Measurements from ENCODE around the gene GALM.

The GALM gene

DNA sequence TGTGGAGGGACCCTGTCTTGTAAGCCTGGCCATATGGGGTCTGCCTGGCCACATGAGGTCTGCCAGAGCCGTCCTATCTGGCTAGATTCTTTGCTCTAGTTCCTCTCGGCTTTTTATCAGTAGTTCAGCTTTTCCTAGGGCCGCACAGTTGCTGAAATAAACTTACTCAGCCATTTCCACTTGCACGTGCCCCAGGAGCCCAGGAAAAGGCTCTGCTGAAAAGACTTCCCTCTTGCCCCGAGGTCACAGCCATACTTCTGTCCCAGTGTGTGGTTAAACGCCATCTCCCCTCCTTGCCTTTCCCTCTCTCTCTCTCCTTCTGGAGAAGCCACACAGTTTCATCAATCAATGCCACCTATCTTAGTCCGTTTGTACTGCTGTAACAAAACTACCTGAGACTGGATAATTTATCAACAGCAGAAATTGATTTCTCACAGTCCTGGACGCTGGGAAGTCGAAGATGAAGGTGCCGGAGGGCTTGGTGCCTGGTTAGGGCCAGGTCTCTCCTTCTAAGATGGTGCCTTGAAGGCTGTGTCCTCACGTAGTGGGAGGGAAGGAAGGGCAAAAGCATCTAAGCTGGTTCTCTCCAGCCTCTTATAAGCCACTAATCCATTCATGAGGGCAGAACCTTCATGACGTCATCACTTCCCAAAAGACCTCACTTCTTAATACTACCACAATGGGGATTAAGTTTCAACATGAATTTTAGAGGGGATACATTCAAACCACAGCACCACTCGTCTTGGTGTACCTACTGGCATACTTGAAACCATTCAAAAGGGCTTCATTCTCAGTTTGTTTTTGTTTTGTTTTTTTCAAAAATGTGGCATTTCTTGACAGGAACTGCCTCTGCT lies 11.2 kb upstream of the GALM start:
- Histone ChIP-seq H2AFZ (ENCODE audit: low read depth, low read length, severe bottlenecking) (no peak overlapping the region), H3K79me2 (ENCODE audit: insufficient read depth, low read length) (no peaks in the 10 kb centered on the region), H3K9me2 (replicated peaks; ENCODE audit: insufficient read depth, low read length) (no peaks in the 10 kb centered on the region), H3K27me3 (ENCODE audit: low read length) (no peaks in the 10 kb centered on the region), H3K36me3 (ENCODE audit: low read length) (no peaks in the 10 kb centered on the region), H3K4me3 (ENCODE audit: insufficient read depth, low read length, poor library complexity, severe bottlenecking) (no peak overlapping the region), H3K4me2 (ENCODE audit: low read depth, low read length, poor library complexity, severe bottlenecking) (no peak overlapping the region), H4K20me1 (ENCODE audit: low read depth, low read length) (no peaks in the 10 kb centered on the region), H3K27ac (ENCODE audit: low read depth, low read length) (no peak overlapping the region), H3K9me3 (ENCODE audit: insufficient read depth, low read length) (no peaks in the 10 kb centered on the region), H3F3A (ENCODE audit: insufficient read depth) (no peaks in the 10 kb centered on the region), H3K9ac (ENCODE audit: low read length) (no peak overlapping the region)
- TF ChIP-seq EZH2phosphoT487 (conservative IDR thresholded peaks at IDR 0.05; ENCODE audit: low read length) = no peak
- TF ChIP-seq, protein P1, sequence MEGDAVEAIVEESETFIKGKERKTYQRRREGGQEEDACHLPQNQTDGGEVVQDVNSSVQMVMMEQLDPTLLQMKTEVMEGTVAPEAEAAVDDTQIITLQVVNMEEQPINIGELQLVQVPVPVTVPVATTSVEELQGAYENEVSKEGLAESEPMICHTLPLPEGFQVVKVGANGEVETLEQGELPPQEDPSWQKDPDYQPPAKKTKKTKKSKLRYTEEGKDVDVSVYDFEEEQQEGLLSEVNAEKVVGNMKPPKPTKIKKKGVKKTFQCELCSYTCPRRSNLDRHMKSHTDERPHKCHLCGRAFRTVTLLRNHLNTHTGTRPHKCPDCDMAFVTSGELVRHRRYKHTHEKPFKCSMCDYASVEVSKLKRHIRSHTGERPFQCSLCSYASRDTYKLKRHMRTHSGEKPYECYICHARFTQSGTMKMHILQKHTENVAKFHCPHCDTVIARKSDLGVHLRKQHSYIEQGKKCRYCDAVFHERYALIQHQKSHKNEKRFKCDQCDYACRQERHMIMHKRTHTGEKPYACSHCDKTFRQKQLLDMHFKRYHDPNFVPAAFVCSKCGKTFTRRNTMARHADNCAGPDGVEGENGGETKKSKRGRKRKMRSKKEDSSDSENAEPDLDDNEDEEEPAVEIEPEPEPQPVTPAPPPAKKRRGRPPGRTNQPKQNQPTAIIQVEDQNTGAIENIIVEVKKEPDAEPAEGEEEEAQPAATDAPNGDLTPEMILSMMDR (IDR thresholded peaks at IDR 0.05; ENCODE audit: insufficient read depth, low read length, poor library complexity, severe bottlenecking) = no peak

DNA sequence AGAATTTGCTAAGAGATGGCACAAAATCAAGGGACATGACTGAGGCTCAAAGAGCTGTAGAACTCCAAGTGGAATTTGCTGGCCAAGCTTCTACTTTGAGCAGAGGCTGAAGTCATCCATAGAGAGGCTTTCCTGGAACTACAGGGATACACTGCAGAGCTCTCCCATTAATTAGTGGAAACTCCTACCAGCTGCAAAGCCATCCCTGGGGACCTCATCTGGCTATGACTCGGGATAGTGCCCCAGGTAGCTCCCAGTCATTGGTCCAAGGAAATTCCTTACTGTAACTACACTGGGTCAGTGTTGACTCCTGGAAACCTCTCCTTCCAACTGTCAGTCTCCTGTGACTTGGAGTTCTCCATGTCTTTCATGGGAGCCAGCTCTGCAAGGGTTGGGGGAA lies 10.5 kb upstream of the GALM start:
- no peaks in the 10 kb centered on the region for H3F3A ChIP-seq (ENCODE audit: insufficient read depth)
- no peak overlapping the region for H3K4me3 ChIP-seq (ENCODE audit: insufficient read depth, low read length, poor library complexity, severe bottlenecking)
- no peak overlapping the region for H3K4me2 ChIP-seq (ENCODE audit: low read depth, low read length, poor library complexity, severe bottlenecking)
- H3K27me3 ChIP-seq (ENCODE audit: low read length) = no peaks in the 10 kb centered on the region
- H3K79me2 ChIP-seq (ENCODE audit: insufficient read depth, low read length) = no peaks in the 10 kb centered on the region
- no peak overlapping the region for H3K27ac ChIP-seq (ENCODE audit: low read depth, low read length)
- no peak for TF ChIP-seq EZH2phosphoT487 (conservative IDR thresholded peaks at IDR 0.05; ENCODE audit: low read length)
- TF ChIP-seq, protein P1 (IDR thresholded peaks at IDR 0.05; ENCODE audit: insufficient read depth, low read length, poor library complexity, severe bottlenecking) = no peak
- H2AFZ ChIP-seq (ENCODE audit: low read depth, low read length, severe bottlenecking) = no peak overlapping the region
- no peaks in the 10 kb centered on the region for H3K9me2 ChIP-seq (replicated peaks; ENCODE audit: insufficient read depth, low read length)
- no peaks in the 10 kb centered on the region for H3K9me3 ChIP-seq (ENCODE audit: insufficient read depth, low read length)
- no peak overlapping the region for H3K9ac ChIP-seq (ENCODE audit: low read length)
- H3K36me3 ChIP-seq (ENCODE audit: low read length) = no peaks in the 10 kb centered on the region
- H4K20me1 ChIP-seq (ENCODE audit: low read depth, low read length) = no peaks in the 10 kb centered on the region

DNA sequence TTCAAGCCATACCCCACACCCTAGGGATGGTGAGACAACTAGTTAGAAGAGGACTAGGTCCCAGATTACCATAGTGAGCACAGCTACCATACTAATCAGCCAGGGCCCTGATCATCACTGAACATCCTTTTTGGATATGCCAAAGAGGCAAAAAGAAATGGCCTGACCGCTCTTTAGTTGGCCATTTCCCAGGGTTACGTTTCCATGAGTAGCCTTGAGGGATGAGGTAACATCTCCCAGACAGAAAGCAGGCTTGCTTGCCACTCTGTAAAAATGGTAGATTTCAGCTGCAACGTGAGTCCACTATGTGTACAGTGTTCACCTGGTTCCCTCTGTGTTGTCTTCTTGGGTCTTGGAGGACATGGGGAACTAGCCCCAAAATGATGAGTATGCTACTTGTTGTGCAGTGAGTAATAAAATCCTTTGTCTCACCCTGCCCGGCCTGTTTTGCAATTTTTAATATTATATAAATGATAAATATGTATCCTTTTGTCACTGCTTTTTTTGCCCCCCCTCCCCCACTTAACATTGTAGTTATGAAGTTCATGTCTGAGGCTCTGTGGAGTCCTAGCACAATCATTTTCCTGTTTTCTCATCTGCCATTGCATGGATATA lies 8.9 kb upstream of the GALM start:
- H2AFZ ChIP-seq (ENCODE audit: low read depth, low read length, severe bottlenecking) = no peak overlapping the region
- H3K36me3 ChIP-seq (ENCODE audit: low read length) = no peaks in the 10 kb centered on the region
- no peak for TF ChIP-seq EZH2phosphoT487 (conservative IDR thresholded peaks at IDR 0.05; ENCODE audit: low read length)
- TF ChIP-seq, protein P1 (IDR thresholded peaks at IDR 0.05; ENCODE audit: insufficient read depth, low read length, poor library complexity, severe bottlenecking) = no peak
- H3K9me2 ChIP-seq (replicated peaks; ENCODE audit: insufficient read depth, low read length) = no peaks in the 10 kb centered on the region
- no peak overlapping the region for H3K4me2 ChIP-seq (ENCODE audit: low read depth, low read length, poor library complexity, severe bottlenecking)
- no peak overlapping the region for H3K4me3 ChIP-seq (ENCODE audit: insufficient read depth, low read length, poor library complexity, severe bottlenecking)
- H3K27me3 ChIP-seq (ENCODE audit: low read length) = no peaks in the 10 kb centered on the region
- no peaks in the 10 kb centered on the region for H3K79me2 ChIP-seq (ENCODE audit: insufficient read depth, low read length)
- no peaks in the 10 kb centered on the region for H3F3A ChIP-seq (ENCODE audit: insufficient read depth)
- H3K27ac ChIP-seq (ENCODE audit: low read depth, low read length) = no peak overlapping the region
- H4K20me1 ChIP-seq (ENCODE audit: low read depth, low read length) = no peaks in the 10 kb centered on the region
- no peak overlapping the region for H3K9ac ChIP-seq (ENCODE audit: low read length)
- H3K9me3 ChIP-seq (ENCODE audit: insufficient read depth, low read length) = no peaks in the 10 kb centered on the region

Measured in SU-DHL-6 (cell line).